Measurements from ENCODE around the gene SYT7.

DNA sequence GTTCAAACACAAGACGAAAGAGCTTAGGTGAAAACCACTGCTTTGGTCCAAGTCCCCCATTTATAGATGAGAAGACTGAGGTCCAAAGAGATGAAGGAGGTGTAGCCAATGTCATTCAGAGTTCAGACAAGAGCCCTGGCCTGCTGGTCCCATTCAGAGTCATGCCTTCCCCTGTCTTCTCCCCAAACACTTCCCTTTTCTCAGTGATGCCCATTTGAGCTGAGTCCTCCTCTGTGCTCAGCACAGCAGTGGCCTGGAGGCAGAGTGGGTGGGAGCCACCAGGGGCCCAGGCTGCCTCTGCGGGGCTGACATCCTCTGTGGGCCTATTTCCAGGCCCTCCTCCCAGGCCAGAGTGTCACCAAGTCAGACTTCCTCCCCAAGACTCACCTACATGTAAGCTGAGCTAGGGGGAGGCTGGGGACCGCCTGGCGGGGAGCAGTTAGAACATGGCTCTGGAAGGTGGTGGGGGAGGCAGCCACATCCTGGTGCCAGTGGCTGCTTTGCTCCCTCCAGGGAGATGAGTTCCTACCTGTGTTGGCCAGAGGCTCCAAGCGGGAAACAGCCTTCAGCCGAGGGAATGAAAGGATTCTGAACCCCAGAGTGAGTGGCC lies 94.8 kb downstream of the SYT7 start:
- TF ChIP-seq, protein P1, sequence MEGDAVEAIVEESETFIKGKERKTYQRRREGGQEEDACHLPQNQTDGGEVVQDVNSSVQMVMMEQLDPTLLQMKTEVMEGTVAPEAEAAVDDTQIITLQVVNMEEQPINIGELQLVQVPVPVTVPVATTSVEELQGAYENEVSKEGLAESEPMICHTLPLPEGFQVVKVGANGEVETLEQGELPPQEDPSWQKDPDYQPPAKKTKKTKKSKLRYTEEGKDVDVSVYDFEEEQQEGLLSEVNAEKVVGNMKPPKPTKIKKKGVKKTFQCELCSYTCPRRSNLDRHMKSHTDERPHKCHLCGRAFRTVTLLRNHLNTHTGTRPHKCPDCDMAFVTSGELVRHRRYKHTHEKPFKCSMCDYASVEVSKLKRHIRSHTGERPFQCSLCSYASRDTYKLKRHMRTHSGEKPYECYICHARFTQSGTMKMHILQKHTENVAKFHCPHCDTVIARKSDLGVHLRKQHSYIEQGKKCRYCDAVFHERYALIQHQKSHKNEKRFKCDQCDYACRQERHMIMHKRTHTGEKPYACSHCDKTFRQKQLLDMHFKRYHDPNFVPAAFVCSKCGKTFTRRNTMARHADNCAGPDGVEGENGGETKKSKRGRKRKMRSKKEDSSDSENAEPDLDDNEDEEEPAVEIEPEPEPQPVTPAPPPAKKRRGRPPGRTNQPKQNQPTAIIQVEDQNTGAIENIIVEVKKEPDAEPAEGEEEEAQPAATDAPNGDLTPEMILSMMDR (IDR thresholded peaks at IDR 0.05), result no peak
- TF ChIP-seq POLR2A (IDR thresholded peaks at IDR 0.05), result no peak
